Measurements from ENCODE around the gene TMEM132E. TPM values are rescaled to one million over a fixed set of nuclear protein-coding genes. Genes with fewer than 3 reads are reported as not detected.
A peak's percentile ranks its signal among the peaks of the same experiment; 100 is the strongest.
"Not testable (repeated sequence)": the region's sequence is repeated elsewhere in the genome, so short reads cannot be mapped to it uniquely, and the experiment has no call there.

Gene TMEM132E
- total and polyA plus RNA-seq, 12 donors = 0.07 to 1.1 (median 0.23) TPM; not detected in 1

GRCh38 chr17:34533806-34534527 lies 45.4 kb upstream of the TMEM132E start:
- 56 to 72% (median 65%) methylated on average over 6 of the region's 6 CpGs for WGBS, 4 donors
- no peaks in the 10 kb centered on the region for H3K27me3 ChIP-seq
- TF ChIP-seq POLR2A (IDR thresholded peaks at IDR 0.05) = no peak
- TF ChIP-seq CTCF (IDR thresholded peaks at IDR 0.05) = no peak
- H3K27ac ChIP-seq = no peak overlapping the region
- DNase-seq = peak in 1 of 7 donors; percentile 23
- no peak overlapping the region for H3K4me3 ChIP-seq
- no peaks in the 10 kb centered on the region for H3K9me3 ChIP-seq (replicated peaks in 1 of 3)
- no peaks in the 10 kb centered on the region for H3K36me3 ChIP-seq (replicated peaks in 1 of 2)
- H3K4me1 ChIP-seq (replicated peaks in 1 of 2) = peaks cover 12 to 30% of the 10 kb centered on the region in 2 donors
- intact Hi-C loops (cut with DNase I) = no loop called here

GRCh38 chr17:34537445-34537844 lies 41.9 kb upstream of the TMEM132E start:
- Histone ChIP-seq H3K27me3 (peaks cover 9% of the 10 kb centered on the region), H3K4me1 (replicated peaks in 1 of 2) (peaks cover 12 to 18% of the 10 kb centered on the region in 2 donors), H3K9me3 (replicated peaks in 1 of 3) (no peaks in the 10 kb centered on the region), H3K27ac (no peak overlapping the region), H3K36me3 (replicated peaks in 1 of 2) (no peaks in the 10 kb centered on the region), H3K4me3 (no peak overlapping the region)
- no peak for DNase-seq
- 62 to 79% (median 63%) methylated on average over 3 of the region's 3 CpGs for WGBS, 4 donors
- TF ChIP-seq POLR2A (IDR thresholded peaks at IDR 0.05) (no peak), CTCF (IDR thresholded peaks at IDR 0.05) (no peak)
- intact Hi-C loops (cut with DNase I) = no loop called here

GRCh38 chr17:34538582-34538981 lies 40.8 kb upstream of the TMEM132E start:
- WGBS, 4 donors = 83 to 93% (median 90%) methylated on average over 2 of the region's 2 CpGs
- intact Hi-C loops (cut with DNase I) = not testable (repeated sequence)
- peaks cover 11% of the 10 kb centered on the region for H3K27me3 ChIP-seq

GRCh38 chr17:34539881-34540280 lies 39.5 kb upstream of the TMEM132E start:
- no peak for DNase-seq
- Histone ChIP-seq H3K36me3 (replicated peaks in 1 of 2) (no peaks in the 10 kb centered on the region), H3K27me3 (peaks cover 11% of the 10 kb centered on the region), H3K4me1 (replicated peaks in 1 of 2) (no peaks in the 10 kb centered on the region), H3K9me3 (replicated peaks in 1 of 3) (no peaks in the 10 kb centered on the region), H3K27ac (no peak overlapping the region), H3K4me3 (no peak overlapping the region)
- WGBS, 4 donors = 82 to 95% (median 90%) methylated on average over 2 to 3 of the region's 3 CpGs
- intact Hi-C loops (cut with DNase I) = loop anchor here (10.0 kb wide), 2 partner anchors 95 to 585 kb away; partner anchors contain the start of gene FNDC8 (in 2 of the 2)
- TF ChIP-seq CTCF (IDR thresholded peaks at IDR 0.05) (no peak), POLR2A (IDR thresholded peaks at IDR 0.05) (no peak)

More at GRCh38 chr17:34538582-34538981, 40.8 kb upstream of the TMEM132E start:
- not testable (repeated sequence) for H3K36me3 ChIP-seq (replicated peaks in 1 of 2); H3K4me3 ChIP-seq; H3K4me1 ChIP-seq (replicated peaks in 1 of 2); H3K27ac ChIP-seq; DNase-seq; H3K9me3 ChIP-seq (replicated peaks in 1 of 3)

Measured in adrenal gland (tissue), 12 donors.